Measurements from ENCODE around the gene KLHL24. TPM values are rescaled to one million over a fixed set of nuclear protein-coding genes. Genes with fewer than 3 reads are reported as not detected.

Gene KLHL24
- polyA plus RNA-seq, 1 experiment: 11.0 TPM

DNA sequence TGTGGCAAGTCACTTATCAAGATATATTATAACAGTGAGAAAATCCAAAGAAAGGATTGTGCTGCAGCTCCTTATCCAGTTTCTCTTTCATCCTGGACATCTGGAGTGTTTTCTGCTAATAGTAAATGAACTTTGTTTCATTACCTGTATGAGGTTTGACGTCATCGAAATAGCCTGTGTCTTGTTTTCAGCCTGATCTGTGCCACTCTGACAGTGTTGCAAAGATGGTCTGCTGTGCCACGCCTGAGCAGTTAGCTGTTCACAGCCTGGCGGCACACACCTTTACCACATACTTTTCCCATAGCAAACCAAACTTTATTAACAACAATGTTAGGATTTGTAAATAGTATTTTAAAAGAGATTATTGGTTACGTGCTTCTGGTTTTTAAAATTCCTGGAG is 96.2 kb downstream of the KLHL24 start:
- no peak for DNase-seq (ENCODE audit: low read depth)
- Histone ChIP-seq H3K27me3 (ENCODE audit: control insufficient read depth, insufficient read depth, low read length) (no peaks in the 10 kb centered on the region), H3K4me3 (ENCODE audit: low read depth, low read length) (no peak overlapping the region), H3K36me3 (ENCODE audit: control insufficient read depth, insufficient read depth, low read length) (peaks cover 16% of the 10 kb centered on the region)
- POLR2A ChIA-PET: no interaction called here
- CTCF ChIA-PET: no interaction called here
- TF ChIP-seq, protein P1, sequence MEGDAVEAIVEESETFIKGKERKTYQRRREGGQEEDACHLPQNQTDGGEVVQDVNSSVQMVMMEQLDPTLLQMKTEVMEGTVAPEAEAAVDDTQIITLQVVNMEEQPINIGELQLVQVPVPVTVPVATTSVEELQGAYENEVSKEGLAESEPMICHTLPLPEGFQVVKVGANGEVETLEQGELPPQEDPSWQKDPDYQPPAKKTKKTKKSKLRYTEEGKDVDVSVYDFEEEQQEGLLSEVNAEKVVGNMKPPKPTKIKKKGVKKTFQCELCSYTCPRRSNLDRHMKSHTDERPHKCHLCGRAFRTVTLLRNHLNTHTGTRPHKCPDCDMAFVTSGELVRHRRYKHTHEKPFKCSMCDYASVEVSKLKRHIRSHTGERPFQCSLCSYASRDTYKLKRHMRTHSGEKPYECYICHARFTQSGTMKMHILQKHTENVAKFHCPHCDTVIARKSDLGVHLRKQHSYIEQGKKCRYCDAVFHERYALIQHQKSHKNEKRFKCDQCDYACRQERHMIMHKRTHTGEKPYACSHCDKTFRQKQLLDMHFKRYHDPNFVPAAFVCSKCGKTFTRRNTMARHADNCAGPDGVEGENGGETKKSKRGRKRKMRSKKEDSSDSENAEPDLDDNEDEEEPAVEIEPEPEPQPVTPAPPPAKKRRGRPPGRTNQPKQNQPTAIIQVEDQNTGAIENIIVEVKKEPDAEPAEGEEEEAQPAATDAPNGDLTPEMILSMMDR (IDR thresholded peaks at IDR 0.05; ENCODE audit: insufficient read depth, low read depth, low read length): no peak

DNA sequence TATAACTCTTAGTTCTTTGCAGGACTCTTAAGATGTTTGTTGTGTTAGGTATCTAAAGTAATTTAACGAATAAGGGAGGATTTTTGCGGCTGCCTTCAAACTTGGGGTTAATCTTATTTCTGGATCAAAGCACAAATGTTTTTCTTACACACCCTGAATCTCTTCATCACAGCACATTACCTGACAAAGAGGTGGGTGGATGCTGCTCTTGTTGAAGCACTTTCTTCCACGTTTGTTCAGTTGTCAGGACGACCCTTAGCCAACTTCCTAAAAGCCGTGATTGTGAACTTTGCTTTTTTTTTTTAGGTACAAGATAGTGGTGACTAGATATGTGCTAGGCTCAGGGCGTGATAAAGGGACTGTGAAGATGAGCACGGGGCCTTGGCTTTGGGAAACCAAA is 98.1 kb downstream of the KLHL24 start:
- CTCF ChIA-PET: no interaction called here
- TF ChIP-seq, protein P1 (IDR thresholded peaks at IDR 0.05; ENCODE audit: insufficient read depth, low read depth, low read length): no peak
- no peak overlapping the region for H3K4me3 ChIP-seq (ENCODE audit: low read depth, low read length)
- H3K27me3 ChIP-seq (ENCODE audit: control insufficient read depth, insufficient read depth, low read length): no peaks in the 10 kb centered on the region
- no peak for DNase-seq (ENCODE audit: low read depth)
- peaks cover 7% of the 10 kb centered on the region for H3K36me3 ChIP-seq (ENCODE audit: control insufficient read depth, insufficient read depth, low read length)
- POLR2A ChIA-PET: no interaction called here

Other genes starting within 250 kb of the KLHL24 start
- gene MCF2L2, start 207.0 kb upstream of the KLHL24 start, polyA plus RNA-seq (2011; rRNA removed): 0.05 and 0.11 TPM in 2 replicates
- not detected in 2 replicates for gene KLHL6, start 79.9 kb upstream of the KLHL24 start, polyA plus RNA-seq (2011; rRNA removed)
- 34.5 and 35.5 TPM in 2 replicates for gene YEATS2, start 62.2 kb downstream of the KLHL24 start, polyA plus RNA-seq (2011; rRNA removed)
- gene MAP6D1, start 190.0 kb downstream of the KLHL24 start, polyA plus RNA-seq (2011; rRNA removed): 3.9 and 5.0 TPM in 2 replicates
- gene PARL, start 249.3 kb downstream of the KLHL24 start, polyA plus RNA-seq (2011; rRNA removed): 33.3 and 41.3 TPM in 2 replicates